DND-41 (cell line): ENCODE results near the gene MAFB.

Experiments used
- ATAC-seq: fragments of 200-7000 bp; cut with Tn5 transposase; 3 replicates; pipeline ENCODE4 v1.9.1; 2021; ENCODE audit warnings: low read depth; ENCODE audit not compliant: insufficient read depth
- DNase-seq: peaks from one replicate; pipeline ENCODE4 v3.0.0-alpha.2; 2020
- H2AFZ ChIP-seq: 2 replicates; pipeline ENCODE4 v1.6.0; 2012; ENCODE audit warnings: low read depth, low read length
- H3K27ac ChIP-seq: 2 replicates; pipeline ENCODE4 v1.5.1; 2012; ENCODE audit warnings: low read length, inconsistent platforms
- H3K27me3 ChIP-seq: fragments of 200-600 bp; sonication (generic); 2 replicates; pipeline ENCODE4 v1.6.0; 2012; ENCODE audit warnings: low read length, mild to moderate bottlenecking, inconsistent platforms; ENCODE audit not compliant: insufficient read depth, poor library complexity
- H3K36me3 ChIP-seq: 2 replicates; pipeline ENCODE4 v1.5.1; 2012; ENCODE audit warnings: low read length, inconsistent platforms; ENCODE audit not compliant: insufficient read depth
- H3K4me1 ChIP-seq: 2 replicates; pipeline ENCODE4 v1.5.1; 2012; ENCODE audit warnings: mild to moderate bottlenecking, low read length; ENCODE audit not compliant: insufficient read depth
- H3K4me2 ChIP-seq: 2 replicates; pipeline ENCODE4 v1.6.0; 2012; ENCODE audit warnings: mild to moderate bottlenecking, moderate library complexity, low read length, inconsistent platforms; ENCODE audit not compliant: insufficient read depth
- H3K4me3 ChIP-seq, 2 experiments: fragments of 200-600 bp in 1 of 2; shearing (Covaris generic) in 1 of 2; 2 replicates each; pipeline ENCODE4 v1.5.1; 2012 to 2016; ENCODE audit warnings: inconsistent platforms in 2 of 2, low read length in 2 of 2, mild to moderate bottlenecking in 2 of 2, low read depth in 1 of 2, moderate library complexity in 1 of 2
- H3K79me2 ChIP-seq: 2 replicates; pipeline ENCODE4 v1.6.0; 2012; ENCODE audit warnings: low read length, inconsistent platforms; ENCODE audit not compliant: insufficient read depth
- H3K9ac ChIP-seq: 2 replicates; pipeline ENCODE4 v1.6.0; 2012; ENCODE audit warnings: low read depth, mild to moderate bottlenecking, inconsistent platforms, low read length, moderate library complexity
- H3K9me3 ChIP-seq: 2 replicates; pipeline ENCODE4 v1.5.1; 2012; ENCODE audit warnings: low read length, moderate library complexity, mild to moderate bottlenecking, inconsistent platforms; ENCODE audit not compliant: insufficient read depth, severe bottlenecking
- H4K20me1 ChIP-seq: 2 replicates; pipeline ENCODE4 v1.6.0; 2012; ENCODE audit warnings: low read length; ENCODE audit not compliant: insufficient read depth
- EZH2 ChIP-seq: IDR thresholded peaks from 3 replicates; pipeline ENCODE4 v1.6.1; 2012; ENCODE audit warnings: borderline replicate concordance, low read depth, mild to moderate bottlenecking, moderate library complexity, low read length, inconsistent platforms; ENCODE audit not compliant: severe bottlenecking
- TF ChIP-seq, protein P1 (sequence below): IDR thresholded peaks from 2 replicates; pipeline ENCODE4 v1.5.1; 2012; ENCODE audit warnings: borderline replicate concordance, low read length, moderate library complexity, mild to moderate bottlenecking; ENCODE audit not compliant: poor library complexity, severe bottlenecking; ENCODE audit errors: extremely low read depth

Gene MAFB

DNA sequence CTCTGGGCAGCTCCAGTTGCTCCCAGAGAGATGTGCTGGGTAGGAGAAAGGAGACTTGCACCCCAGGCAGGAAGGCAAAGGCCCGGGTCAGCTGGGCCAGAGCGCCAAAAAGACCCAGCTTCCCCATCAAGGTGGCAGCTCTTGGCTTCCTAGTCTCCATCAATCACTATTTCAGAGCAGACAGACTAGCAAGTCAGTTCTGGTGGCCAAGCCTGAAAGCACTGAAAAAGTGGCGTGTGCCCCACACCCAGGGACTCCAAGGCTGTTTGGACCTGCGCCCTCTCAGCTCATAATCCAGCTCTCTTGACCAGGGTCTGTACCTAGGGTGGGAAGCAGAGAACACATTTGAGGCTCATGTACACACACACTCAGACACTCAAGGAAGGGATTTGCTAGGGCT, 3.7 kb downstream of the MAFB start:
- ATAC-seq (no peak), DNase-seq (no peak)
- H3K9me3 ChIP-seq = no peaks in the 10 kb centered on the region
- H3K4me1 ChIP-seq = peaks cover 24% of the 10 kb centered on the region
- no peaks in the 10 kb centered on the region for H3K36me3 ChIP-seq
- no peak overlapping the region for H3K9ac ChIP-seq
- H3K4me2 ChIP-seq = no peak overlapping the region
- H3K27ac ChIP-seq = no peak overlapping the region
- no peak for TF ChIP-seq EZH2
- TF ChIP-seq, protein P1, sequence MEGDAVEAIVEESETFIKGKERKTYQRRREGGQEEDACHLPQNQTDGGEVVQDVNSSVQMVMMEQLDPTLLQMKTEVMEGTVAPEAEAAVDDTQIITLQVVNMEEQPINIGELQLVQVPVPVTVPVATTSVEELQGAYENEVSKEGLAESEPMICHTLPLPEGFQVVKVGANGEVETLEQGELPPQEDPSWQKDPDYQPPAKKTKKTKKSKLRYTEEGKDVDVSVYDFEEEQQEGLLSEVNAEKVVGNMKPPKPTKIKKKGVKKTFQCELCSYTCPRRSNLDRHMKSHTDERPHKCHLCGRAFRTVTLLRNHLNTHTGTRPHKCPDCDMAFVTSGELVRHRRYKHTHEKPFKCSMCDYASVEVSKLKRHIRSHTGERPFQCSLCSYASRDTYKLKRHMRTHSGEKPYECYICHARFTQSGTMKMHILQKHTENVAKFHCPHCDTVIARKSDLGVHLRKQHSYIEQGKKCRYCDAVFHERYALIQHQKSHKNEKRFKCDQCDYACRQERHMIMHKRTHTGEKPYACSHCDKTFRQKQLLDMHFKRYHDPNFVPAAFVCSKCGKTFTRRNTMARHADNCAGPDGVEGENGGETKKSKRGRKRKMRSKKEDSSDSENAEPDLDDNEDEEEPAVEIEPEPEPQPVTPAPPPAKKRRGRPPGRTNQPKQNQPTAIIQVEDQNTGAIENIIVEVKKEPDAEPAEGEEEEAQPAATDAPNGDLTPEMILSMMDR = no peak
- H3K4me3 ChIP-seq = no peak overlapping the region
- peaks cover 2% of the 10 kb centered on the region; the same call in 1 of the 2 replicates for H4K20me1 ChIP-seq
- H3K27me3 ChIP-seq = no peaks in the 10 kb centered on the region
- H2AFZ ChIP-seq = no peak overlapping the region
- H3K79me2 ChIP-seq = no peaks in the 10 kb centered on the region

DNA sequence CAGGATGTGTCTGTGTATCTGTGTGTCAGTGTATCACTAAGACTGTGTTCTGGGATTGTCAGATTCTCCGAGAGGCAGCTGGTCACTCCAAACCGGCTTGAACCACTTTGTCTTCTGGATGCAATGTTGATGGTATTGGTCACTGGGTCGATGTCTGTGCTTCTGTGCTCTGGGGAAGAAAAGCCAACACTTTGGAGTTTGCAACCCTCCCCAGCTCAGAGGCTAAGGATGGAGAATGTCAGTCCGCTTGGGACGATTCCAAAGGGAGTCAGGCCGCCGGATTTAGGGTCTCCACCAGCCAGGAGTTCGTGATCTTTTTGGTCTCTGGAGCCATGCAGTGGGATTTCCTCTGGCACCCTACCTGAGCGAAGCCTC, 5.2 kb downstream of the MAFB start:
- Histone ChIP-seq H3K27me3 (no peaks in the 10 kb centered on the region), H3K79me2 (no peaks in the 10 kb centered on the region), H3K4me3 (no peak overlapping the region)

DNA sequence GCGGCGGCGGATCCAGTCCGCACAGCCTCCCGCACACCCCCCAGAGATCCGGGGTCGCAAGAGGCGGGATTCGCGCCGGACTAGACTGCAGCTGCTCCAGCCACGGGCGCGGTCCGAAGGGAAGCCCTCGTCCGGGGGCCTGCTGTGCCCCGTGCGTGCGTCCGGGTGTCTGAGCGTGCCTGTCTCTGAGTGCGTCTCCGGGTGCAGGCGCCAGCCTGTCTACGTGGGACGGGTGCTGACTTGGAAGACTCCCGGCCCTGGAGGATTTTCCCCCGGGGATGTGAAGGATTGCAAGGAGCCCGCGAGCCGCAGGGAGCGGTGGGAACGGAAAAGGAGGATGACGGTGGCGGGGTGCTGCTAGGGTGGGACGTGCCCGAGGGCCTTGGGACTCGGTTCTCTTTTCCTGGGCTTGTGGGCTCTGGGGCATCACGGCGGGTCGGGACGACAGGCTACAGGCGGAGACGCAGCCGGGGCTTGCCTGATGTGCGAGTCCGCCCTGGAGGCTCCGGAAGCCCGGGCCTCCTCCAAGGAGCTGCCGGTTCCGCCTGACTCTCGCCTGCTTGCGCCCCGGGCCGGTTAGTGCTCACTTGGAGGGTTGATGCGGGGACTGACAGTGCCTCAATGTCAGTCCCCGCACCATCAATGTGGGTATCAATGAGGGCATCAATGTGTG, 5.7 kb downstream of the MAFB start:
- Histone ChIP-seq H3K4me1 (peaks cover 6% of the 10 kb centered on the region), H3K36me3 (no peaks in the 10 kb centered on the region), H3K27me3 (no peaks in the 10 kb centered on the region), H2AFZ (no peak overlapping the region), H4K20me1 (peaks cover 2% of the 10 kb centered on the region; the same call in 1 of the 2 replicates), H3K9me3 (no peaks in the 10 kb centered on the region), H3K9ac (no peak overlapping the region), H3K4me3 (no peak overlapping the region), H3K27ac (no peak overlapping the region), H3K4me2 (no peak overlapping the region), H3K79me2 (no peaks in the 10 kb centered on the region)
- ATAC-seq = no peak
- TF ChIP-seq, protein P1 = no peak
- no peak for TF ChIP-seq EZH2
- DNase-seq = no peak

More for the DNA sequence above, 5.2 kb downstream of the MAFB start:
- Histone ChIP-seq H3K9me3 (no peaks in the 10 kb centered on the region), H3K4me1 (peaks cover 12% of the 10 kb centered on the region), H3K36me3 (no peaks in the 10 kb centered on the region), H4K20me1 (peaks cover 2% of the 10 kb centered on the region; the same call in 1 of the 2 replicates), H3K27ac (no peak overlapping the region), H3K9ac (no peak overlapping the region), H3K4me2 (no peak overlapping the region), H2AFZ (no peak overlapping the region)
- TF ChIP-seq, protein P1 = no peak
- no peak for TF ChIP-seq EZH2
- ATAC-seq (no peak), DNase-seq (no peak)
